ENCODE results near the gene LIPA.

DNA sequence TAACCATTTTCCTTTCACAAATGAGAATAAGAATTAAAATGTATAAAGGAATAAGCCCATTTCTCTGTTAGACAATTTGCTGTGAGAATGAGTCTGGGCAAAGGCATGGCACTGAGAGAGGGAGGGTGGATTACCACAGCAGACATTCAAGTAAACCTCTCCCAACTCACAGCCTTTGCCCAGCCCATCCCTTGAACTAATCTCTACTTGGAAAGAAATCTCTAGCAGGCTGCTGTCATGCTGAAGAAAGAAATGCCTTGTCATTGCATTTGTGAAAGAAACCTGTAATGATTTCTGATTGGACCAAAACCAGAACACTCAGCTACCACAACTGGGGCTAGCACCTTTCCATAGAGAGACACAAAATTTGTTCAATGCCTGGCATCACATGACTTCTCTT, 83.7 kb downstream of the LIPA start:
- TF ChIP-seq ZFP30 (CRISPR knock-in tag; IDR thresholded peaks at IDR 0.05): no peak
- no peak for TF ChIP-seq PPARA (CRISPR knock-in tag; IDR thresholded peaks at IDR 0.05; ENCODE audit: borderline replicate concordance)
- TF ChIP-seq, protein P1, sequence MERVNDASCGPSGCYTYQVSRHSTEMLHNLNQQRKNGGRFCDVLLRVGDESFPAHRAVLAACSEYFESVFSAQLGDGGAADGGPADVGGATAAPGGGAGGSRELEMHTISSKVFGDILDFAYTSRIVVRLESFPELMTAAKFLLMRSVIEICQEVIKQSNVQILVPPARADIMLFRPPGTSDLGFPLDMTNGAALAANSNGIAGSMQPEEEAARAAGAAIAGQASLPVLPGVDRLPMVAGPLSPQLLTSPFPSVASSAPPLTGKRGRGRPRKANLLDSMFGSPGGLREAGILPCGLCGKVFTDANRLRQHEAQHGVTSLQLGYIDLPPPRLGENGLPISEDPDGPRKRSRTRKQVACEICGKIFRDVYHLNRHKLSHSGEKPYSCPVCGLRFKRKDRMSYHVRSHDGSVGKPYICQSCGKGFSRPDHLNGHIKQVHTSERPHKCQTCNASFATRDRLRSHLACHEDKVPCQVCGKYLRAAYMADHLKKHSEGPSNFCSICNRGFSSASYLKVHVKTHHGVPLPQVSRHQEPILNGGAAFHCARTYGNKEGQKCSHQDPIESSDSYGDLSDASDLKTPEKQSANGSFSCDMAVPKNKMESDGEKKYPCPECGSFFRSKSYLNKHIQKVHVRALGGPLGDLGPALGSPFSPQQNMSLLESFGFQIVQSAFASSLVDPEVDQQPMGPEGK (CRISPR knock-in tag; IDR thresholded peaks at IDR 0.05; ENCODE audit: borderline replicate concordance): no peak
- TF ChIP-seq SNAI2 (CRISPR knock-in tag; IDR thresholded peaks at IDR 0.05): no peak
- TF ChIP-seq ZNF565 (CRISPR knock-in tag; conservative IDR thresholded peaks at IDR 0.05; ENCODE audit: low read depth): no peak
- no peak for TF ChIP-seq RARB (CRISPR knock-in tag; IDR thresholded peaks at IDR 0.05)
- TF ChIP-seq OSR1 (CRISPR knock-in tag; IDR thresholded peaks at IDR 0.05): no peak
- no peak for TF ChIP-seq BACH2 (CRISPR knock-in tag; IDR thresholded peaks at IDR 0.05; ENCODE audit: borderline replicate concordance)
- no peak for TF ChIP-seq GLIS3 (CRISPR knock-in tag; IDR thresholded peaks at IDR 0.05)
- no peak for TF ChIP-seq ARNTL (CRISPR knock-in tag; IDR thresholded peaks at IDR 0.05; ENCODE audit: borderline replicate concordance, low read depth)
- no peak for TF ChIP-seq ISL1 (CRISPR knock-in tag; IDR thresholded peaks at IDR 0.05)
- no peak for TF ChIP-seq ZFP3 (CRISPR knock-in tag; IDR thresholded peaks at IDR 0.05)
- TF ChIP-seq, protein P2, sequence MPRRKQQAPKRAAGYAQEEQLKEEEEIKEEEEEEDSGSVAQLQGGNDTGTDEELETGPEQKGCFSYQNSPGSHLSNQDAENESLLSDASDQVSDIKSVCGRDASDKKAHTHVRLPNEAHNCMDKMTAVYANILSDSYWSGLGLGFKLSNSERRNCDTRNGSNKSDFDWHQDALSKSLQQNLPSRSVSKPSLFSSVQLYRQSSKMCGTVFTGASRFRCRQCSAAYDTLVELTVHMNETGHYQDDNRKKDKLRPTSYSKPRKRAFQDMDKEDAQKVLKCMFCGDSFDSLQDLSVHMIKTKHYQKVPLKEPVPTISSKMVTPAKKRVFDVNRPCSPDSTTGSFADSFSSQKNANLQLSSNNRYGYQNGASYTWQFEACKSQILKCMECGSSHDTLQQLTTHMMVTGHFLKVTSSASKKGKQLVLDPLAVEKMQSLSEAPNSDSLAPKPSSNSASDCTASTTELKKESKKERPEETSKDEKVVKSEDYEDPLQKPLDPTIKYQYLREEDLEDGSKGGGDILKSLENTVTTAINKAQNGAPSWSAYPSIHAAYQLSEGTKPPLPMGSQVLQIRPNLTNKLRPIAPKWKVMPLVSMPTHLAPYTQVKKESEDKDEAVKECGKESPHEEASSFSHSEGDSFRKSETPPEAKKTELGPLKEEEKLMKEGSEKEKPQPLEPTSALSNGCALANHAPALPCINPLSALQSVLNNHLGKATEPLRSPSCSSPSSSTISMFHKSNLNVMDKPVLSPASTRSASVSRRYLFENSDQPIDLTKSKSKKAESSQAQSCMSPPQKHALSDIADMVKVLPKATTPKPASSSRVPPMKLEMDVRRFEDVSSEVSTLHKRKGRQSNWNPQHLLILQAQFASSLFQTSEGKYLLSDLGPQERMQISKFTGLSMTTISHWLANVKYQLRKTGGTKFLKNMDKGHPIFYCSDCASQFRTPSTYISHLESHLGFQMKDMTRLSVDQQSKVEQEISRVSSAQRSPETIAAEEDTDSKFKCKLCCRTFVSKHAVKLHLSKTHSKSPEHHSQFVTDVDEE (CRISPR knock-in tag; IDR thresholded peaks at IDR 0.05): no peak
- TF ChIP-seq, protein P3, sequence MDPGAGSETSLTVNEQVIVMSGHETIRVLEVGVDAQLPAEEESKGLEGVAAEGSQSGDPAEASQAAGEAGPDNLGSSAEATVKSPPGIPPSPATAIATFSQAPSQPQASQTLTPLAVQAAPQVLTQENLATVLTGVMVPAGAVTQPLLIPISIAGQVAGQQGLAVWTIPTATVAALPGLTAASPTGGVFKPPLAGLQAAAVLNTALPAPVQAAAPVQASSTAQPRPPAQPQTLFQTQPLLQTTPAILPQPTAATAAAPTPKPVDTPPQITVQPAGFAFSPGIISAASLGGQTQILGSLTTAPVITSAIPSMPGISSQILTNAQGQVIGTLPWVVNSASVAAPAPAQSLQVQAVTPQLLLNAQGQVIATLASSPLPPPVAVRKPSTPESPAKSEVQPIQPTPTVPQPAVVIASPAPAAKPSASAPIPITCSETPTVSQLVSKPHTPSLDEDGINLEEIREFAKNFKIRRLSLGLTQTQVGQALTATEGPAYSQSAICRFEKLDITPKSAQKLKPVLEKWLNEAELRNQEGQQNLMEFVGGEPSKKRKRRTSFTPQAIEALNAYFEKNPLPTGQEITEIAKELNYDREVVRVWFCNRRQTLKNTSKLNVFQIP (CRISPR knock-in tag; IDR thresholded peaks at IDR 0.05; ENCODE audit: borderline replicate concordance, low read depth): no peak
